Measurements from ENCODE around the gene RPL34.
A peak's percentile ranks its signal among the peaks of the same experiment; 100 is the strongest.
"Not testable (repeated sequence)": the region's sequence is repeated elsewhere in the genome, so short reads cannot be mapped to it uniquely, and the experiment has no call there.

RPL34 gene

DNA sequence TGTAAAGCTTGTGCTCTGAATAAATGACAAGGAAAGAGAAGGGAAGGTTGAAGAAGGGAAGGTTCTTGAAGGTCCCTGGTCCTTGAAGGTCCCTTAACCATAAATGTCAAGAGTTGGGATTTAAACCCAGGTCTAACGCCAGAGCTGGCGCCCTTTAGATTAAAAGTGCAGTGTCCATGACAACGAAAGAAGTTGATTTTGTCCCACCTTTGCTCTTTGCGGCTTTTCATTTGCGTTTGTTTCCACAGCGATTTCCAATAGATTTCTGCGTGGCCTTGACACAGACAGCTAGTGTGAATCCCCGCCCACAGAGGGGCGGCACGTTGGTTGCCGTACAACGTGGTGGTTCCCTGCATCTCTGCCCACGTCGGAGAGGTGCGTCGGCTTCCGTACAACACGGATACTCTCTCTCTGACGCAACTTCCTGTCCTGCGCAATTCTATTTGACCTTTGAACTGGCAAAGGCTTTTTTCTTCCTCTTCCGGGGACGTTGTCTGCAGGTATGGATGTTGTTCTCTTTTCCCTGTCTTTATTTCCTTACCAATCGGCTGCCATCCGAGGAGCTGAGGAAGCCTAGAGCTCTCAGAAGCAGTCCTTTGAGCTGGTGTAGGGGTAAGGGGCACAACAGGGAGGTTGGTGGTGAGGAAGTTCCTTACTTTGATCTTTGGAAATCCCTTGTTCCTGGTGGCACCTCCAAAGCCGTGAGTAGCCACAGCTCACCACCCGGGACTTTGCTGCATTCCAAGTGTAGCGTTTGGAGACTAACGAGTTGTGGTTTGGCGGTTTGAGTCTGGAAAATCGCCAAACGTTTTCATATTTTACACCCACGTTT is at the start of gene RPL34:
Gene RPL34 (plus strand): TSS at position 476 of the 832 bp plus-strand sequence. CDS start 1,384 bp downstream, outside the sequence.
- H3K9me3 ChIP-seq (ENCODE audit: control insufficient read depth, insufficient read depth, low read length): no peaks in the 10 kb centered on the region
- H3K9ac ChIP-seq (ENCODE audit: low read depth, low read length): peak within 1 kb of the TSS; percentile 98

DNA sequence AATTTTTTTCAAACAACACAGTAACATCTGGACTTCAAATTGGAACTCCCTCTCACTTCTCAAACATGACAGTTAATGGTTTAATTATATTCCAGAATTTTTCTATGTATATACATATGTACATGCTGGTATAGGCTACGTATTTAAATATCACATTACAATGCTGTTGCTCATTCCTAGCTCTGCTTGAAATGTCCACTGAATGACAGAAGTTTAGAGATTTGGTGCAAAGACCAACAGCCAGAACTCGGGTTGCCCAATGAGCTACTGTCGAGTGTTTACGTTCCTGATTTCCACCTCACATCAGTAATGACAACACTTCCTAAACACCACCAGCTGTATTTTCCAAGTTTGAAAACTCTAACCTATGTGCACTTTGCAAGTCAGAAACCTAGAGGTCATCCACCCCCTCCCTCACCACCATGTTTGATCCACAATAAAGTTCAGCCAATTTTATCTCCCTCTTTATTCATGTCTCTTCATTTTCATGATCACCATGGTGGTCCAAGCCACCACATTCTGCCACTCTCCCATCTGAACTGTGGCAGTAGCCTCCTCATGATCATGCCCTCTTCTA is 49.3 kb upstream of the RPL34 start:
- Histone ChIP-seq H3K36me3 (ENCODE audit: insufficient read depth, low read length) (no peaks in the 10 kb centered on the region), H3K4me1 (ENCODE audit: insufficient read depth, low read length) (no peaks in the 10 kb centered on the region), H3K9ac (ENCODE audit: low read depth, low read length) (no peak overlapping the region), H3K9me3 (ENCODE audit: control insufficient read depth, insufficient read depth, low read length) (no peaks in the 10 kb centered on the region)

More for the DNA sequence above, at the start of gene RPL34:
- Histone ChIP-seq H3K36me3 (ENCODE audit: insufficient read depth, low read length) (peaks cover 34% of the 10 kb centered on the region), H3K4me1 (ENCODE audit: insufficient read depth, low read length) (no peaks in the 10 kb centered on the region; the same call in 1 of the 2 replicates)

DNA sequence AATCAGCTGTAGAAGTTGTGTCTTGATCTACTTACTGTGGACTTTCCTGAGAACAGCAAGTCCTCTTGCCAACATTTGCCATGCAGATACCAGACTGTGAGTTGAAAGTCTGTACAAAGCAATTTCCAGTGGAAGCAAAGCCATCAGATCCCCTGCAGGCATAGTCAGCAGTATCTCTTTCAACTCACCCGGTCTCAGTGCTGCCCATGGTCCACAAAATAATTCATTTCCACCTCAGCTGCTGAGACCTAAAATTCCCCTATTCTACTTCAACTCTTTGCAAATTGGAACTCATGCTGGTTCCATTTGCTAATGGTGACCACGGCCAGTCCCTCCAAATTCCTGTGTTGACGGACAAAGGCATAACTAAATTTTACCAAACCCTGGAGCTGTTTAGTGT is 46.0 kb upstream of the RPL34 start:
- H3K9ac ChIP-seq (ENCODE audit: low read depth, low read length): no peak overlapping the region
- no peaks in the 10 kb centered on the region for H3K36me3 ChIP-seq (ENCODE audit: insufficient read depth, low read length)
- no peaks in the 10 kb centered on the region for H3K4me1 ChIP-seq (ENCODE audit: insufficient read depth, low read length)
- H3K9me3 ChIP-seq (ENCODE audit: control insufficient read depth, insufficient read depth, low read length): no peaks in the 10 kb centered on the region

DNA sequence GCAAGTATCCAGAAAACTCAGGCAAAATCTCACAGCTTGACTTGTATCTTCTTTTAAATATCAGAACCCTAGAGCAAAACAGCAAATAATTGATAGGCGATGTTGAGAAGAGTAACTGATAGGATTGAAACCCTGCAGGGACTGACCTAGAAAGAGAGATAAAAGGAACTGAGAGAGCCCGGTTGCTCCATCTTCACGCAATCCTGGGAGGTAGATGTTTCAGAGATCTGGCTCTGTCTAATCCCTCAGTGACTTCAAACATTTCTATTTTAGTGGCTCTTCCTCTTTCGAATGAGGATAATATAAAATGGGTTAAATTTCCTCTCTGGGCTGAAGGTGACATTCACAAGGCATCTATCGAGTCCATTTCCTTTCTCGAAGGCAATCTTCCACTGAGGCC is 39.3 kb upstream of the RPL34 start:
- H3K9ac ChIP-seq (ENCODE audit: low read depth, low read length): no peak overlapping the region
- no peaks in the 10 kb centered on the region for H3K9me3 ChIP-seq (ENCODE audit: control insufficient read depth, insufficient read depth, low read length)
- H3K36me3 ChIP-seq (ENCODE audit: insufficient read depth, low read length): no peaks in the 10 kb centered on the region
- no peaks in the 10 kb centered on the region for H3K4me1 ChIP-seq (ENCODE audit: insufficient read depth, low read length)

DNA sequence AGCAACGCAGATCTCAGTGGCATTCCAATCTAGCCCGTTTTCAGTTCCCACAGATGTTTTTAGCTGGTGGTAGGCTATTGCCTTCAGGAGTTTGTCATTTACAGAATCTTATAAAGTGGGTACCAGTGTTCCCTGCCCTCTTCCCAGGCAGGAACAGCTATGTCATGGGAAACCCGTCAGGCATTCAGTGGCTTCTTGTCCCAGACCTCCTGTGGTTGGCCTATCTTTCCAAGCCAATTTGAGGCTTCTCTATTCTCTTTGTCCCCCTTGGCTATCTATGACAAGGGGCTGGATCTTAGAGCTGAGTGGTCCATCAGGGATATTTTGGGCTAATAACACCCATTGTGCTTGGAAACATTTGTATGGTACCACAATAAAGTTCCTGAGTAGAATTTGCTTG is 33.6 kb upstream of the RPL34 start:
- H3K9ac ChIP-seq (ENCODE audit: low read depth, low read length): no peak overlapping the region
- H3K9me3 ChIP-seq (ENCODE audit: control insufficient read depth, insufficient read depth, low read length): no peaks in the 10 kb centered on the region
- H3K36me3 ChIP-seq (ENCODE audit: insufficient read depth, low read length): no peaks in the 10 kb centered on the region
- H3K4me1 ChIP-seq (ENCODE audit: insufficient read depth, low read length): peaks cover under 1% of the 10 kb centered on the region; the same call in 1 of the 2 replicates

DNA sequence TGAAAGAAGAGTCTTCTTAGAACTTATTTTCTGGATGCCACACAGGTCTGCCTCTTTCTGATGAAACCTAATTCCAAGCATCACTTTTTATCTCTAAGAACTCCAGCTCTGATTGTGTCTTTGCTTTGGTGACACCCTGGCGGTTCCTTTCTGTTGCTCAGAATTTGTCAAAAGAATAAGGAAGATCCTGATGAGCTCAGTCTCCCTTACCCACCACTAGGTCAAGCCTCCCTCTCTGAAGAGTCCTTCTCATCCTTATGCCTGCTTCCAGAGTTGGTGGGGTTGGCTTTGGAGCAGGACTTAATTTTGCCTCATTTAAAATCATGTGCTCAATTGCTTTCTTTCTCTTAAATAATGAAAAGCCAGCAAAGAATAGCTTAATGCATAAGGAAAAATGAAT is 31.5 kb upstream of the RPL34 start:
- Histone ChIP-seq H3K4me1 (ENCODE audit: insufficient read depth, low read length) (peaks cover 5% of the 10 kb centered on the region), H3K36me3 (ENCODE audit: insufficient read depth, low read length) (no peaks in the 10 kb centered on the region), H3K9ac (ENCODE audit: low read depth, low read length) (no peak overlapping the region), H3K9me3 (ENCODE audit: control insufficient read depth, insufficient read depth, low read length) (no peaks in the 10 kb centered on the region)

DNA sequence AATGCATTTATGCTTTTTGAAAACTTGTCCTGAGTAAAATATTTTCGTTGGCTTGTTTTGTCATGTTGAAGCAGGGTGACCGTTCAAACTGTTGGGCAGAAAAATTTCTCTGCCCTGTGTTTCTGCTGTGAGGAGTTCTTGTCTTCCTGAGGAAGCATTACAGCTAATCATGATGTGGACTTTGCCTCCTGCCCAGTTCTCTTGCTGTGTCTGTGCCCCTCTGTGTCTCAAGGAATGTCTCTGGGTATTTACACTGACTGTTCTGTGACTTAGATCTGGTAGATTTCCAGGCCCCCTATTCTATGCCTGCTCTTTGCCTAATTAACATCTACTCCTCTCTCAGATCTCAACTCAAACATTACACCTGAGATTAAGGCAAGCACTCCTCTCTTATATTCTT is 30.4 kb upstream of the RPL34 start:
- H3K36me3 ChIP-seq (ENCODE audit: insufficient read depth, low read length): no peaks in the 10 kb centered on the region
- H3K9me3 ChIP-seq (ENCODE audit: control insufficient read depth, insufficient read depth, low read length): no peaks in the 10 kb centered on the region
- no peak overlapping the region for H3K9ac ChIP-seq (ENCODE audit: low read depth, low read length)
- peaks cover 5% of the 10 kb centered on the region for H3K4me1 ChIP-seq (ENCODE audit: insufficient read depth, low read length)

DNA sequence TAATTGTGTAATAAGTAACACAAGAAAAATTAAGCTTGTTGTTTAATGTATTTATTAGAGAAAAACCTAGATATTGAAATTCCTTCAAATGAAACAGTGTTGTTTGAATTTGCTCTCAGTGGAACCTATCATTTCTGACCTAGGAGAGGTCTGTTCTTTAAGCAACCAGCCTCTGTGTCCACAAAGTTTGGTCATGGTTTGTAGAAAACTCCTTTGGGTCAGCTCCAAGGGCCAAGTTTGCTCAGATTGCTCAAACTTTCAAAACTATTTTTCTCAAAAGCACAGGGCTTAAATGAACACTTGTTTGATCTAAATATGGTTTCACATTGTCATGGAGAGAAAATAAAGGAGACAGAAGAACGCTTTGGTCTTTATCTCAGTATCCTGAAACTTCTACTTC is 29.6 kb upstream of the RPL34 start:
- H3K4me1 ChIP-seq (ENCODE audit: insufficient read depth, low read length): peaks cover 5% of the 10 kb centered on the region
- H3K9ac ChIP-seq (ENCODE audit: low read depth, low read length): no peak overlapping the region
- no peaks in the 10 kb centered on the region for H3K9me3 ChIP-seq (ENCODE audit: control insufficient read depth, insufficient read depth, low read length)
- H3K36me3 ChIP-seq (ENCODE audit: insufficient read depth, low read length): no peaks in the 10 kb centered on the region

DNA sequence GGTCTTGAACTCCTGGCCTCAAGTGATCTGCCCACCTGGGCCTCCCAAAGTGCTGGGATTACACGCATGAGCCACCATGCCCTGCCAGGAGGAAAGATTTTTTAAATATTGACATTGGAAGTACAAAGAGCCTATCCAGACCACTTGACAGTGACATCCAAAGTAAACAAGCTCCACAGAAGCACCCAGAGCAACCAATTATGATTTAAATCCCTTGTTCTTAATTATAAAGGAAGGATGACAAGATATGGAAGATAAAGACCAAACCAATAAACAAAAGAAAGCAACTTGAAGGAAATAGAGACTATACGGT is 27.7 kb upstream of the RPL34 start:
- Histone ChIP-seq H3K36me3 (ENCODE audit: insufficient read depth, low read length) (no peaks in the 10 kb centered on the region), H3K9me3 (ENCODE audit: control insufficient read depth, insufficient read depth, low read length) (no peaks in the 10 kb centered on the region), H3K9ac (ENCODE audit: low read depth, low read length) (no peak overlapping the region; the same call in 1 of the 2 replicates), H3K4me1 (ENCODE audit: insufficient read depth, low read length) (peaks cover 5% of the 10 kb centered on the region)

DNA sequence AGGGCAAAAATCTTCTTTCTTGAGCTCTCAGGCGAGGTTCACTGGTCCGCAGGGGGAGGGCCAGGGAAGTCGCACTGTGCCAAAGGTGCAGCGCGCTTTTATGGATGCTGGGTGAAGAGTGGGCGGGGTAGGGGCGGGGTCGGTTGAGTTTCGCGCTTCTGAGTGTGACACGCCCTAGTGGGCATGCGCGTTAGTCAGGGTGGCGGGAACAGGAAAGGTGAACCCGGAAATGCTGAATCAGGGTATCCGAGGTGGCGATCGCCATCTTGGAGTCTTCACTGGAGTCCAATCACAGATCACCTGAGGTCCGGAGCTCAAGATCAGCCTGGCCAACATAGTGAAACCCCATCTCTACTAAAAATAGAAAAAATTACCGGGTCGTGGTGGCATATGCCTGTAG is 26.1 kb upstream of the RPL34 start:
- not testable (repeated sequence) for H3K9ac ChIP-seq (ENCODE audit: low read depth, low read length); H3K4me1 ChIP-seq (ENCODE audit: insufficient read depth, low read length); H3K36me3 ChIP-seq (ENCODE audit: insufficient read depth, low read length); H3K9me3 ChIP-seq (ENCODE audit: control insufficient read depth, insufficient read depth, low read length)

DNA sequence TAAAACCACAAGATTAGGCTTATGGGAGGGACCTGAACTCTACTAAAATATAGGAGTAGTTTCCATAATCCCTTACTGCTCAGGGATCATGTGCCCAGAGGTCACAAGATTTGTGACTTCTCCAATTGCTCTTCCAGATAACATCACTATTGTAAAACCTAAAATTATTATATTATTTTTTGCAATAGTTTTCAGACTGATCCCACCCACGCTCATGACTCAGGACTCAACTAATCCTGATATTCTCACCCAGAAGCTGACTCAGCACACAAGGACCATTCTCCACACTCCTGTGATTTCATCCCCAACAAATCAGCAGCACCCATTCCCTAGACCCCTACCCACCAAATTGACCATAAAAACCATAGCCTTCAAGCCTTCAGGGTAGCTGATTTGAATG is 24.0 kb upstream of the RPL34 start:
- Histone ChIP-seq H3K4me1 (ENCODE audit: insufficient read depth, low read length) (peaks cover 5% of the 10 kb centered on the region; the same call in 1 of the 2 replicates), H3K9ac (ENCODE audit: low read depth, low read length) (no peak overlapping the region), H3K9me3 (ENCODE audit: control insufficient read depth, insufficient read depth, low read length) (no peaks in the 10 kb centered on the region), H3K36me3 (ENCODE audit: insufficient read depth, low read length) (no peaks in the 10 kb centered on the region)

DNA sequence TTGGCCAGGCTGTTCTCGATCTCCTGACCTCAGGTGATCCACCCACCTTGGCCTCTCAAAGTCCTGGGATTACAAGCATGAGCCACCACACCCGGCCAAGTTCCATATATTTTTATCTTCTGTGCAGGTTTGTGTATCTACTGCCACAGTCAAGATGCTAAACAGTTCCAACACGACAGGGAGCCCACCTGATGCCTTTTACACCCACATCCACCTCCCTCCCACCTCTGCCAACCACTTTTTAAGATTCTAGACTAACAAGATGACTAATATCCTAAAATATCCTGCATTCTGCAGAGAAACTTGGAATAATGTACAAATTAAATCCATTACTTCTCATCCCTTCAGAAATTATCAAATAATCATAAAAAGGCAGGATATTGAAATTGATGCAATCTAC is 19.3 kb upstream of the RPL34 start:
- H3K9ac ChIP-seq (ENCODE audit: low read depth, low read length): no peak overlapping the region

DNA sequence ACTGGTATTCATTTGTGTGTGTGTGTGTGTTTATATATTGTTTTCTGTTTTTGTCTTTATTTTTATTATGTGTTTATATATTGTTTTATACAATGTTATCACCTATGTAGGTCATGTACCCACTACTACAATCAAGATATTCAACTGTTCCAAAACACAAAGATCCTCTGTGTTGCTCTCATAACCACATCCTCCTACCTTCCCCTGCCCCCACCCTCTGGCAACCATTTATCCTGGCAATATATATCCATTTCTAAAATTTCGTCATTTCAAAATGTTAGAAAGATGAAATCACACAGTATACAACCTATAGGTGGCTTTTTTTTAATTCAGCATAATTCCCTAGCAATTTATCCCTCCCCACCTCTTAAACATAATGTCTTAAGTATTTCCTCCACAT is 18.8 kb upstream of the RPL34 start:
- Histone ChIP-seq H3K9me3 (ENCODE audit: control insufficient read depth, insufficient read depth, low read length) (no peaks in the 10 kb centered on the region), H3K4me1 (ENCODE audit: insufficient read depth, low read length) (no peaks in the 10 kb centered on the region), H3K36me3 (ENCODE audit: insufficient read depth, low read length) (no peaks in the 10 kb centered on the region), H3K9ac (ENCODE audit: low read depth, low read length) (no peak overlapping the region)

More for the DNA sequence above, 19.3 kb upstream of the RPL34 start:
- H3K36me3 ChIP-seq (ENCODE audit: insufficient read depth, low read length): no peaks in the 10 kb centered on the region
- H3K4me1 ChIP-seq (ENCODE audit: insufficient read depth, low read length): no peaks in the 10 kb centered on the region
- H3K9me3 ChIP-seq (ENCODE audit: control insufficient read depth, insufficient read depth, low read length): no peaks in the 10 kb centered on the region

DNA sequence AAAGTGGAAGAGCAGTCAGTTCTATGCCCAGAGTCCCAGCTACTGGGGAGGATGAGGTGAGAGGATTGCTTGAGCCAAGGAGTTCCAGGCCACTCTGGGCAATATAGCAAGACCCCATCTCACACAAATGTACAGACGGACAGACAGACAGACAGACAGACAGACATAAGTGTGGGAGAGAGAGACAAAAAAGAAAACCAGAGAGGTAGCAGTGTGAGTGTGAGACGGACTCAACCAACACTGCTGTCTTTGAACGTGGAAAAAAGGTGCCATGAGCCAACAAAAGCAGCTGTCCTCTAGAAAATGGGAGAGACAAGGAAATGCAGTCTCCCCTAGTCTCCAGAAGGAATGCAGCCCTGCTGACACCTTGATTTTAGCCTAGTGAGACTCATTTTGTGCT is 18.2 kb upstream of the RPL34 start:
- no peaks in the 10 kb centered on the region for H3K4me1 ChIP-seq (ENCODE audit: insufficient read depth, low read length)
- H3K9ac ChIP-seq (ENCODE audit: low read depth, low read length): no peak overlapping the region
- H3K9me3 ChIP-seq (ENCODE audit: control insufficient read depth, insufficient read depth, low read length): no peaks in the 10 kb centered on the region
- H3K36me3 ChIP-seq (ENCODE audit: insufficient read depth, low read length): no peaks in the 10 kb centered on the region

DNA sequence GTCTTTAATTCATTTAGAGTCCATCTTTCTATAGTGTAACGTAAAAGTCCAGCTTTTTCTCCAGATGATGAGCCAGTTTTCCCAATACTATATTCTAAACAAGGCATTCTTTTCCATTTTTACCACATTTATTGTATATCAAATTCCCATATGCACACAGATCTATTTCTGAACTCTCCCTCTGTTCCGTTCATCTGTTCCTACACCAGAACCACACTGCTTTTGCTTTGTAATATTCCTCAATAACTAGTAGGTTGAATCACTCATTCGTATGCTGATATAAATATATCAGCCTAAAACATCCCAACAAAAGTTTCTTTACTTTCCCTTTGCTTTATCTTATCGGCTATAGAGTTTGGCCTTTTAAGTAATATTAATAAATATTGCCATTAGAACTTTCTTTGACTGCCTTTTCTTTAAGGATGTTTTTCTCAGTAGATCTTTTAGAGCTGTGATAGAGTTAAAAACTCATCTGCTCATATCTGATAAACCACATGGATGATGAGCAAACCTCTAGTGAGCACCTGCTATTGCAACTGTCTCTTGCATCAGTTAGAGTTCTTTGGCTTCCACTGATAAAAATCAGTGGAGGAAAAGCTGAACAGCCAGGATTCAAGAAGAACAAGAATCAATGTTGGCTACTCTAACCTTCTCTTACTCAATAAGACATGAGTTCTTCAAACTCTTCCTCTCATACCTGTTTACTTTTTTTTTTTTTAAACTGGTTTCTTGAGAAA is 13.1 kb upstream of the RPL34 start:
- Histone ChIP-seq H3K36me3 (ENCODE audit: insufficient read depth, low read length) (no peaks in the 10 kb centered on the region), H3K9ac (ENCODE audit: low read depth, low read length) (no peak overlapping the region), H3K9me3 (ENCODE audit: control insufficient read depth, insufficient read depth, low read length) (no peaks in the 10 kb centered on the region), H3K4me1 (ENCODE audit: insufficient read depth, low read length) (peaks cover 6% of the 10 kb centered on the region; the same call in 1 of the 2 replicates)

Data from ES-I3 (cell line).